ENCODE data around the gene SNORC.

DNA sequence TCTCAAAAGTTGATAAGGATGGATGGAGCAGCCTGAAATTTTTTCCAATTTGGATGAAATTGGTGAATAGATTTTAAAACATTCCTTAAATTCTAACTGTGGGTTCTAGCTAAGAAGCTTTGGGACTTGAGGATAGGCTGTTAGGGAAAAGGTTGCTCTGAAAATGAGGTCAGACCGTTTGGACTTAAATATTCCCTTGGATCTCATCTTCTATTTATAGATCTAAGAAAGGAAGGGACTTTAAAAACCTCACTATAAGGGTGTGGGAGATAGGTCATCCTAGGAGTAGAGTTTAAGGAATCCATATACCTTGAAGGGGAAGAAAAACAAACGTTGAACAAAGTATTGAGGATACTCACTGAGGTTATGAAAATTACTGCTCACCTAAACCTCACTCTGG, 17.4 kb upstream of the SNORC start:
- TF ChIP-seq CTCF (conservative IDR thresholded peaks at IDR 0.05 in 1 of 2, IDR thresholded peaks at IDR 0.05 in 1 of 2; ENCODE audit: extremely low read depth in 1 of 2, insufficient read depth in 1 of 2, low read depth in 1 of 2, low read length in 2 of 2) (no peak), EZH2 (IDR thresholded peaks at IDR 0.05; ENCODE audit: borderline replicate concordance, low read length) (no peak)
